Stimulated activated CD4-positive, alpha-beta T cell treated with anti-CD3 and anti-CD28 coated beads, Interleukin-1b, Interleukin-23, amount 100 ng/mL, for 24 hours (primary cell): ENCODE results near the gene PGAM5.
"Not testable (repeated sequence)": the region's sequence is repeated elsewhere in the genome, so short reads cannot be mapped to it uniquely, and the experiment has no call there.

Experiments used
- DNase-seq, 4 experiments: peaks; one replicate each; pipeline ENCODE4 v3.0.0-alpha.2; 2020; ENCODE audit warnings: low read depth in 4 of 4, low spot score in 1 of 4

The PGAM5 gene

GRCh38 chr12:132687211-132688164 lies 23.2 kb upstream of the PGAM5 start, which contains the start of the genes POLE and PXMP2:
Gene POLE, minus strand, starts transcription at chr12:132687342. Its CDS starts 27 bp downstream, at chr12:132687315.
Gene PXMP2, plus strand, starts transcription at chr12:132687587. Its CDS starts 84 bp downstream, at chr12:132687671.
- DNase-seq, result peak; percentile 92 to 97 (median 92)

- no peak for DNase-seq
Observed at GRCh38 chr12:132689227-132689626, 21.4 kb upstream of the PGAM5 start.

- no peak for DNase-seq
Observed at GRCh38 chr12:132690112-132690511, 20.5 kb upstream of the PGAM5 start.

- not testable (repeated sequence) for DNase-seq
Observed at GRCh38 chr12:132692030-132692429, 18.6 kb upstream of the PGAM5 start.

- DNase-seq, result not testable (repeated sequence)
Observed at GRCh38 chr12:132694888-132695287, 15.8 kb upstream of the PGAM5 start.

GRCh38 chr12:132695431-132695830 lies 15.2 kb upstream of the PGAM5 start:
- DNase-seq, result no peak

GRCh38 chr12:132698341-132698740 lies 12.3 kb upstream of the PGAM5 start:
- no peak for DNase-seq

- DNase-seq, result no peak
Observed at GRCh38 chr12:132700212-132700822, 10.3 kb upstream of the PGAM5 start.

GRCh38 chr12:132702640-132703039 lies 8.0 kb upstream of the PGAM5 start:
- DNase-seq, result no peak

- no peak for DNase-seq
Observed at GRCh38 chr12:132703641-132704040, 7.0 kb upstream of the PGAM5 start.

GRCh38 chr12:132707241-132707640 lies 3.4 kb upstream of the PGAM5 start:
- no peak for DNase-seq

- DNase-seq, result no peak
Observed at GRCh38 chr12:132708150-132708549, 2.5 kb upstream of the PGAM5 start.

GRCh38 chr12:132710043-132710404 lies 618 bp upstream of the PGAM5 start:
- no peak for DNase-seq

GRCh38 chr12:132711080-132711843 lies 620 bp downstream of the PGAM5 start:
- no peak for DNase-seq

GRCh38 chr12:132713123-132713522 lies 2.5 kb downstream of the PGAM5 start:
- DNase-seq, result no peak

- no peak for DNase-seq
Observed at GRCh38 chr12:132715874-132716273, 5.2 kb downstream of the PGAM5 start.

GRCh38 chr12:132716356-132716755 lies 5.7 kb downstream of the PGAM5 start:
- no peak for DNase-seq

- no peak for DNase-seq
Observed at GRCh38 chr12:132717011-132717410, 6.4 kb downstream of the PGAM5 start.

- no peak for DNase-seq
Observed at GRCh38 chr12:132717531-132718387, 7.1 kb downstream of the PGAM5 start.

- DNase-seq, result no peak
Observed at GRCh38 chr12:132718644-132719043, 8.0 kb downstream of the PGAM5 start.
